ENCODE data around the gene GNB1. TPM values are rescaled to one million over a fixed set of nuclear protein-coding genes. Genes with fewer than 3 reads are reported as not detected.

Gene GNB1
- total RNA-seq, 1 donor from 2014 or later = 116 TPM

GRCh38 chr1:1809489-1809888, 81.4 kb downstream of the GNB1 start:
- no peak for TF ChIP-seq CTCF (IDR thresholded peaks at IDR 0.05; ENCODE audit: insufficient read depth, low read length, severe bottlenecking)
- H3K4me3 ChIP-seq (ENCODE audit: low read depth, low read length) = no peak overlapping the region
- no peaks in the 10 kb centered on the region for H3K27me3 ChIP-seq (ENCODE audit: control insufficient read depth, insufficient read depth, low read length)
- H3K36me3 ChIP-seq (ENCODE audit: control insufficient read depth, insufficient read depth, low read length) = peaks cover 19% of the 10 kb centered on the region
- no peak for FAIRE-seq
- no peak for DNase-seq (ENCODE audit: low read depth)

GRCh38 chr1:1808206-1808605, 82.7 kb downstream of the GNB1 start:
- TF ChIP-seq CTCF (IDR thresholded peaks at IDR 0.05; ENCODE audit: insufficient read depth, low read length, severe bottlenecking) = no peak
- H3K4me3 ChIP-seq (ENCODE audit: low read depth, low read length) = no peak overlapping the region
- DNase-seq (ENCODE audit: low read depth) = no peak
- H3K36me3 ChIP-seq (ENCODE audit: control insufficient read depth, insufficient read depth, low read length) = peaks cover 22% of the 10 kb centered on the region
- no peak for FAIRE-seq
- H3K27me3 ChIP-seq (ENCODE audit: control insufficient read depth, insufficient read depth, low read length) = no peaks in the 10 kb centered on the region

GRCh38 chr1:1806890-1807289, 84.0 kb downstream of the GNB1 start:
- FAIRE-seq (no peak), DNase-seq (ENCODE audit: low read depth) (no peak)
- no peak for TF ChIP-seq CTCF (IDR thresholded peaks at IDR 0.05; ENCODE audit: insufficient read depth, low read length, severe bottlenecking)
- peaks cover 24% of the 10 kb centered on the region for H3K36me3 ChIP-seq (ENCODE audit: control insufficient read depth, insufficient read depth, low read length)
- H3K27me3 ChIP-seq (ENCODE audit: control insufficient read depth, insufficient read depth, low read length) = no peaks in the 10 kb centered on the region
- no peak overlapping the region for H3K4me3 ChIP-seq (ENCODE audit: low read depth, low read length)

GRCh38 chr1:1804301-1804700, 86.6 kb downstream of the GNB1 start:
- H3K27me3 ChIP-seq (ENCODE audit: control insufficient read depth, insufficient read depth, low read length) = no peaks in the 10 kb centered on the region
- no peak overlapping the region for H3K4me3 ChIP-seq (ENCODE audit: low read depth, low read length)
- no peak for TF ChIP-seq CTCF (IDR thresholded peaks at IDR 0.05; ENCODE audit: insufficient read depth, low read length, severe bottlenecking)
- no peak for FAIRE-seq
- H3K36me3 ChIP-seq (ENCODE audit: control insufficient read depth, insufficient read depth, low read length) = peaks cover 27% of the 10 kb centered on the region
- DNase-seq (ENCODE audit: low read depth) = no peak

GRCh38 chr1:1802871-1803270, 88.0 kb downstream of the GNB1 start:
- DNase-seq (ENCODE audit: low read depth) (no peak), FAIRE-seq (no peak)
- TF ChIP-seq CTCF (IDR thresholded peaks at IDR 0.05; ENCODE audit: insufficient read depth, low read length, severe bottlenecking) = no peak
- Histone ChIP-seq H3K36me3 (ENCODE audit: control insufficient read depth, insufficient read depth, low read length) (peaks cover 30% of the 10 kb centered on the region), H3K27me3 (ENCODE audit: control insufficient read depth, insufficient read depth, low read length) (no peaks in the 10 kb centered on the region), H3K4me3 (ENCODE audit: low read depth, low read length) (no peak overlapping the region)

GRCh38 chr1:1799716-1800115, 91.2 kb downstream of the GNB1 start:
- H3K36me3 ChIP-seq (ENCODE audit: control insufficient read depth, insufficient read depth, low read length) = peaks cover 37% of the 10 kb centered on the region
- DNase-seq (ENCODE audit: low read depth) (no peak), FAIRE-seq (no peak)
- H3K27me3 ChIP-seq (ENCODE audit: control insufficient read depth, insufficient read depth, low read length) = no peaks in the 10 kb centered on the region
- H3K4me3 ChIP-seq (ENCODE audit: low read depth, low read length) = no peak overlapping the region
- TF ChIP-seq CTCF (IDR thresholded peaks at IDR 0.05; ENCODE audit: insufficient read depth, low read length, severe bottlenecking) = no peak
